Omental fat pad (tissue), 4 donors: Measurements from ENCODE around the gene OR10H5. TPM values are rescaled to one million over a fixed set of nuclear protein-coding genes. Genes with fewer than 3 reads are reported as not detected.
"Not testable (repeated sequence)": the region's sequence is repeated elsewhere in the genome, so short reads cannot be mapped to it uniquely, and the experiment has no call there.

Experiments used
- ATAC-seq: fragments of 150-250 bp; one replicate; pipeline ENCODE4 v1.9.1; 2016; ENCODE audit warnings: mild to moderate bottlenecking, moderate library complexity; ENCODE audit not compliant: low FRiP score
- DNase-seq: peaks from one replicate; pipeline ENCODE4 v3.0.0-alpha.2; 2019; ENCODE audit warnings: low spot score
- total RNA-seq, 4 donors: library from RNA; depleted of rRNA; stranded (reverse); fragments of >200 nt; gene quantifications; one replicate each; pipeline ENCODE4 v1.1.0, GENCODE V29; 2016
- TF ChIP-seq, protein P1 (sequence below), 3 donors: fragments of 450-650 bp; IDR thresholded peaks; one replicate each; pipeline ENCODE4 v1.5.1; 2016 to 2017; ENCODE audit warnings: antibody characterized with exemption in 3 of 3, mild to moderate bottlenecking in 3 of 3, moderate library complexity in 2 of 3

The OR10H5 gene
- total RNA-seq, 4 donors from 2014 or later, result not detected

DNA sequence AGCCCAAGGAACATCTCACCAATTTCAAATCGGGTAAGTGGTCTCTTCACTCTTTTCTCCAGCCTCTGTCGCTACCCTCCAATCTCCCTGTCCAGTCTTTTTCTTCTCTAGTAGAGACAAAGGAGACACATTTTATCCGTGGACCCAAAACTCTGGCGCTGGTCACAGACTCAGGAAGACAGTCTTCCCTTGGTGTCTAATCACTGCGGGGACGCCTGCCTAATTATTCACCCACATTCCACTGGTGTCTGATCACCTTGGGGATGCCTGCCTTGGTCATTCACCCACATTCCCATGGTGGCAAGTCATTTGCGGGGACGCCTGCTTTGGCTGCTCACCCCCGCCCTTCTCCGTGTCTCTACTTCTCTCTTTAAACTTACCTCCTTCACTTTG is 41.8 kb downstream of the OR10H5 start:
- TF ChIP-seq, protein P1, sequence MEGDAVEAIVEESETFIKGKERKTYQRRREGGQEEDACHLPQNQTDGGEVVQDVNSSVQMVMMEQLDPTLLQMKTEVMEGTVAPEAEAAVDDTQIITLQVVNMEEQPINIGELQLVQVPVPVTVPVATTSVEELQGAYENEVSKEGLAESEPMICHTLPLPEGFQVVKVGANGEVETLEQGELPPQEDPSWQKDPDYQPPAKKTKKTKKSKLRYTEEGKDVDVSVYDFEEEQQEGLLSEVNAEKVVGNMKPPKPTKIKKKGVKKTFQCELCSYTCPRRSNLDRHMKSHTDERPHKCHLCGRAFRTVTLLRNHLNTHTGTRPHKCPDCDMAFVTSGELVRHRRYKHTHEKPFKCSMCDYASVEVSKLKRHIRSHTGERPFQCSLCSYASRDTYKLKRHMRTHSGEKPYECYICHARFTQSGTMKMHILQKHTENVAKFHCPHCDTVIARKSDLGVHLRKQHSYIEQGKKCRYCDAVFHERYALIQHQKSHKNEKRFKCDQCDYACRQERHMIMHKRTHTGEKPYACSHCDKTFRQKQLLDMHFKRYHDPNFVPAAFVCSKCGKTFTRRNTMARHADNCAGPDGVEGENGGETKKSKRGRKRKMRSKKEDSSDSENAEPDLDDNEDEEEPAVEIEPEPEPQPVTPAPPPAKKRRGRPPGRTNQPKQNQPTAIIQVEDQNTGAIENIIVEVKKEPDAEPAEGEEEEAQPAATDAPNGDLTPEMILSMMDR (IDR thresholded peaks at IDR 0.05), result no peak
- ATAC-seq (no peak), DNase-seq (no peak)

DNA sequence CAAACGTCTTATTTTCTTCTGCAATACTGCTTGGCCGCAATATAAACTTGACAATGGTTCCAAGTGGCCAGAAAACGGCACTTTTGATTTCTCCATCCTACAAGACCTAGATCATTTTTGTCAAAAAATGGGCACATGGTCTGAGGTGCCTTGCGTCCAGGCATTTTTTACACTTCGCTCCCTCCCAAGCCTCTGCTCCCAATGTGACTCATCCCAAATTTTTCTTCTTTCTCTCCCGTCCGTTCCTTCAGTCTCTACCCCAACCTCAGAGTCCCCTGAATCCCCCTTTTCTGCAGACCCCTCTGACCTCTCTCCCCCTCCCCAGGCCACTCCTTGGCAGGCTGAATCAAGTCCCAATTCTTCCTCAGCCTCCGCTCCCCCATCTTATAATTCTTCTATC is 42.3 kb downstream of the OR10H5 start:
- DNase-seq (no peak), ATAC-seq (no peak)
- TF ChIP-seq, protein P1 (IDR thresholded peaks at IDR 0.05), result no peak

DNA sequence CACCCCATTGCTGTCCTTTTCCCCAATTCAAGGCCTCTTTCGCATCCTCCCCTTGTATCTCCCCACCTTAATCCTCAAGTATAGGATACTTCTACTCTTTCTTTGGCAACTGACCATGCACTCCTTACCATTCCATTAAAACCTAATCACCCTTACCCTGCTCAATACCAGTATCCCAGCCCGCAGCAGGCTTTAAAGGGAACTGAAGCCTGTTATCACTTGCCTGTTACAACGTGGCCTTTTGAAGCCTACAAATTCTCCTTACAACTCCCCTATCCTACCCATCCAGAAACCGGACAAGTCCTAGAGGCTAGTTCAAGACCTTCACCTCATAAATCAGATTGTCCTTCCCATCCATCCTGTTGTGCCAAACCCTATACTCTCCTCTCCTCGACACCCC is 44.2 kb downstream of the OR10H5 start:
- ATAC-seq (no peak), DNase-seq (no peak)
- TF ChIP-seq, protein P1 (IDR thresholded peaks at IDR 0.05), result no peak

DNA sequence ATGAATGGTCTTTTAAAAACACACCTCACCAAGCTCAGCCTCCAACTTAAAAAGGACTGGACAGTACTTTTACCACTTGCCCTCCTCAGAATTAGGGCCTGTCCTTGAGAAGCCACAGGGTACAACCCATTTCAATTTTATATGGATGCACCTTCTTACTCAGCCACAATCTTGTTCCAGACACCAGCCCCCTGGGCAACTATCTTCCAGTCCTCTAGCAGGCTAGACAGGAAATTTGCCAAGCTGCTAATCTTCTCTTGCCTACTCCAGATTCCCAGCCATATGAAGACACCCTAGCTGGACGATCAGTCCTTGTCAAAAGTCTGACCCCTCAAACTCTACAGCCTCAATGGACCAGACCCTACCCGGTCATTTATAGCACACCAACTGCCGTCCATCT is 46.8 kb downstream of the OR10H5 start:
- ATAC-seq, DNase-seq: not testable (repeated sequence)

DNA sequence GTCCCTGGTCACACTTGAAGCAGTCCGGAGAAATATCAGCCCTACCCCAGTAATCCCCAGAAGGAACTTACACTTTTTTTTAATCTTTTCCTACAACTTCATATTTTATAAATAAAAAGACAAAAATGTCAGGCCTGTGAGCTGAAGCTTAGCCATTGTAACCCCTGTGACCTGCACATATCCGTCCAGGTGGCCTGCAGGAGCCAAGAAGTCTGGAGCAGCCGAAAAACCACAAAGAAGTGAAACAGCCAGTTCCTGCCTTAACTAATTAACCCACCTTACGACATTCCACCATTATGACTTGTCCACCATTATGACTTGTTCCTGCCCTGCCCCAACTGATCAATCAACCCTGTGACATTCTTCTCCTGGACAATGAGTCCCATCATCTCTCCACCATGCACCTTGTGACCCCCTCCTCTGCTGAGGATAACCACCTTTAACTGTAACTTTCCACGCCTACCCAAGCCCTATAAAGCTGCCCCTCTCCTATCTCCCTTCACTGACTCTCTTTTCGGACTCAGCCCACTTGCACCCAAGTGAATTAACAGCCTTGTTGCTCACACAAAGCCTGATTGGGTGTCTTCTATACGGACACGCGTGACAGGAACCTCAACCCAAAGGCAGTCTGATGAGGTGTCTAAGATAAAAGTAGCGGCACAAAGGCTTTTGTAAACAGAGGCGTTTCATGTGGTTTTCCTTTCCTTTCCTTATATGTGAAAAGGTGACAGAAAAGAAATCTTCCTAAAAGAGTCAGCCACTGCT is 48.3 kb downstream of the OR10H5 start:
- DNase-seq, ATAC-seq: not testable (repeated sequence)

DNA sequence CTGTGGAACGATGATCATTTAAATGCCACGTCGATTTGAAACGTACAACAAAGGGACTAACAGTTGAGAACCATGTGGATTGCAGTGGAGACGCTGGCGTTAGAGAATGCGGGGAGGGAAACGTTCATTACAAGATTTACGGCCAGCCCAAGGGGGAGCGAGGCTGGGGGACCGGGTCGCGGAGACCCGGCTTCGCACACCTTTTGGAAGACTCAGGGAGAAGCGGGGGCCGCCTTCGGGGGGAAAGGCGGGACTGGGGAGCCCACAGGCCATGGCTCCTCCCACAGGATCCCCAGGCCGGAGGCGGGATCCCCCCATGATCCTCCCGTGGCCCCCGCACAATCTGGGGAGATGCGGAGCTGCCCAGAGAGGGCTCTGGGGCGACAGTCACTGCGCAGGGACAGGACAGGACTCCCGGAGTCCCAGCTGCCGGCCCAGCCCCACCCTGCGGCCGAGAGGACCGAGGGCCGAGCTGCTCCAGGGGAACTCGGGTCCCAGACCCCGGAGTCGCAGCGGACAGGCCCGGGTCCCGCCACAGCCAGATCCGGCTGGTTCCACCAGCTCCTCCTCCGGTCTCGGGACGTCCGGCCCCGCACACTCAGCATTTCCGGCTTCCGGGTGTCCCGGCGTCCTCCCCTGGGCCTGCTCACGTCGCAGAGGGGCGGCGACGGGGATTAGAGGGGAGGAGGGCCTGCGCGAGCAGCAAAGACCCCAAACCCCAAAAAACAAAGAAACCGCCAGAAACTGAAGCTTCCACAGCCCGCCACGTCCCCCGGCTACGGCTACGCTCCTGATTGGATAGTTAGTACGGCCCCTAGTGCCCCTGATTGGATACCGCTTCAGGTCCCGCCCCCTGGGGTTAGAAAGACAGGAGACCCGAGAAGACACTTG is 49.1 kb downstream of the OR10H5 start:
- TF ChIP-seq, protein P1 (IDR thresholded peaks at IDR 0.05), result no peak
- ATAC-seq, result peak; percentile 100
- DNase-seq, result peak; percentile 96

DNA sequence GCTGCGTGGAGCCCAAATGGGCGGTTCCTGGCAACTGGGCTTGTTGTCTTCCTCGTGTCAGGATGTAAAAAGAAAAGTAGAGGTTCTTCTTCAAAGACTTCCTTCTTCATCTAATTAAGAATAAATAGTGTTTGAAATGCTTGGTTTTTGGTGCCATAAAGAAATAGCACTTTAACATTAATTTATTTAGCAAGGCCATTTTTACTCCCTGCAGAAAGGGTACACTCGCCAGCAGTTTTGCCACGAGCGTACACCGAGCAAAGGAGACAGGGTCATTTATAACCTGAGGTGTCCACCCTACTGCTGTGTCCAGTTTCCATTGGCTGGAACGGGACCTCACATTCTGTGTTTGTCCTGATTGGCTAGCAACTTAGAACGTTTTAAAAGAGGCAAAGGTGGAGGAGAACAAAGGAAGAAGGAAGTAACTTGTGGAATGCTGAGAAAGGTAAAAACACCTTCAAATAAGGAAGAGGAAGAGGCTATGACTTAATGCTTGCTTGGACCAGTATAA is 49.8 kb downstream of the OR10H5 start:
- TF ChIP-seq, protein P1 (IDR thresholded peaks at IDR 0.05), result no peak
- DNase-seq (no peak), ATAC-seq (peak; percentile 56)
